ENCODE results near the gene ETV1.

The ETV1 gene

DNA sequence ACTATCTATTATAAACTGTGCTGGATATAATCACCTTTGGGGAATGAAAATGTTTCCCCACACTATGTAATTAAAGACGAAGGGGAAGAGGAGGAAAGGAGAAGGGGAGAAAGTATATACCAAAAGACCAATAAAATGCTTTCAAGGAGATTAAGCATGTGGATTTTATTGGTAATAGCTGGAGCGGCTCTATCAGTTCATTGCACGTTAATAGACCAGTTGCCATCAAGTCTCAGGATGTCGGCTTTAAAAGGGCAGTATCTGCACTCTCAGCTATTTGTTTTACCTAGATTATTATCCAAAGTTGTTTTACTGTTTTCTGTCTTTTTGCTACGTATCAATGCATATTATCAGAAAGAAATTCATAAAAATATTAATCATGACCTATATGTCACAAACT lies 9.0 kb downstream of the ETV1 start:
- TF ChIP-seq, protein P1, sequence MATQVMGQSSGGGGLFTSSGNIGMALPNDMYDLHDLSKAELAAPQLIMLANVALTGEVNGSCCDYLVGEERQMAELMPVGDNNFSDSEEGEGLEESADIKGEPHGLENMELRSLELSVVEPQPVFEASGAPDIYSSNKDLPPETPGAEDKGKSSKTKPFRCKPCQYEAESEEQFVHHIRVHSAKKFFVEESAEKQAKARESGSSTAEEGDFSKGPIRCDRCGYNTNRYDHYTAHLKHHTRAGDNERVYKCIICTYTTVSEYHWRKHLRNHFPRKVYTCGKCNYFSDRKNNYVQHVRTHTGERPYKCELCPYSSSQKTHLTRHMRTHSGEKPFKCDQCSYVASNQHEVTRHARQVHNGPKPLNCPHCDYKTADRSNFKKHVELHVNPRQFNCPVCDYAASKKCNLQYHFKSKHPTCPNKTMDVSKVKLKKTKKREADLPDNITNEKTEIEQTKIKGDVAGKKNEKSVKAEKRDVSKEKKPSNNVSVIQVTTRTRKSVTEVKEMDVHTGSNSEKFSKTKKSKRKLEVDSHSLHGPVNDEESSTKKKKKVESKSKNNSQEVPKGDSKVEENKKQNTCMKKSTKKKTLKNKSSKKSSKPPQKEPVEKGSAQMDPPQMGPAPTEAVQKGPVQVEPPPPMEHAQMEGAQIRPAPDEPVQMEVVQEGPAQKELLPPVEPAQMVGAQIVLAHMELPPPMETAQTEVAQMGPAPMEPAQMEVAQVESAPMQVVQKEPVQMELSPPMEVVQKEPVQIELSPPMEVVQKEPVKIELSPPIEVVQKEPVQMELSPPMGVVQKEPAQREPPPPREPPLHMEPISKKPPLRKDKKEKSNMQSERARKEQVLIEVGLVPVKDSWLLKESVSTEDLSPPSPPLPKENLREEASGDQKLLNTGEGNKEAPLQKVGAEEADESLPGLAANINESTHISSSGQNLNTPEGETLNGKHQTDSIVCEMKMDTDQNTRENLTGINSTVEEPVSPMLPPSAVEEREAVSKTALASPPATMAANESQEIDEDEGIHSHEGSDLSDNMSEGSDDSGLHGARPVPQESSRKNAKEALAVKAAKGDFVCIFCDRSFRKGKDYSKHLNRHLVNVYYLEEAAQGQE (IDR thresholded peaks at IDR 0.05; ENCODE audit: low read depth) = no peak
- TF ChIP-seq YY1 (IDR thresholded peaks at IDR 0.05; ENCODE audit: low read depth) (no peak), TEAD4 (IDR thresholded peaks at IDR 0.05) (no peak), TAF1 (IDR thresholded peaks at IDR 0.05; ENCODE audit: low read depth) (no peak), CREB1 (IDR thresholded peaks at IDR 0.05; ENCODE audit: low read depth) (no peak), EP300 (IDR thresholded peaks at IDR 0.05; ENCODE audit: borderline replicate concordance) (no peak), RAD21 (IDR thresholded peaks at IDR 0.05; ENCODE audit: low read depth) (no peak), FOXM1 (IDR thresholded peaks at IDR 0.05; ENCODE audit: borderline replicate concordance, low read depth) (no peak), ZBTB7A (IDR thresholded peaks at IDR 0.05; ENCODE audit: low read depth) (no peak), TCF12 (IDR thresholded peaks at IDR 0.05; ENCODE audit: low read depth) (no peak), EGR1 (IDR thresholded peaks at IDR 0.05) (no peak), NFIC (IDR thresholded peaks at IDR 0.05) (no peak), CEBPB (IDR thresholded peaks at IDR 0.05) (no peak)
- TF ChIP-seq, protein P2, sequence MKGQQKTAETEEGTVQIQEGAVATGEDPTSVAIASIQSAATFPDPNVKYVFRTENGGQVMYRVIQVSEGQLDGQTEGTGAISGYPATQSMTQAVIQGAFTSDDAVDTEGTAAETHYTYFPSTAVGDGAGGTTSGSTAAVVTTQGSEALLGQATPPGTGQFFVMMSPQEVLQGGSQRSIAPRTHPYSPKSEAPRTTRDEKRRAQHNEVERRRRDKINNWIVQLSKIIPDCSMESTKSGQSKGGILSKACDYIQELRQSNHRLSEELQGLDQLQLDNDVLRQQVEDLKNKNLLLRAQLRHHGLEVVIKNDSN (IDR thresholded peaks at IDR 0.05) = no peak
- TF ChIP-seq, protein P3, sequence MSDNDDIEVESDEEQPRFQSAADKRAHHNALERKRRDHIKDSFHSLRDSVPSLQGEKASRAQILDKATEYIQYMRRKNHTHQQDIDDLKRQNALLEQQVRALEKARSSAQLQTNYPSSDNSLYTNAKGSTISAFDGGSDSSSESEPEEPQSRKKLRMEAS (IDR thresholded peaks at IDR 0.05) = no peak

- TF ChIP-seq EP300 (IDR thresholded peaks at IDR 0.05; ENCODE audit: borderline replicate concordance) (no peak), CEBPB (IDR thresholded peaks at IDR 0.05) (no peak), NFIC (IDR thresholded peaks at IDR 0.05) (no peak), EGR1 (IDR thresholded peaks at IDR 0.05) (no peak), TEAD4 (IDR thresholded peaks at IDR 0.05) (no peak), RAD21 (IDR thresholded peaks at IDR 0.05; ENCODE audit: low read depth) (no peak), TCF12 (IDR thresholded peaks at IDR 0.05; ENCODE audit: low read depth) (no peak), CREB1 (IDR thresholded peaks at IDR 0.05; ENCODE audit: low read depth) (no peak), FOXM1 (IDR thresholded peaks at IDR 0.05; ENCODE audit: borderline replicate concordance, low read depth) (no peak), YY1 (IDR thresholded peaks at IDR 0.05; ENCODE audit: low read depth) (no peak), TAF1 (IDR thresholded peaks at IDR 0.05; ENCODE audit: low read depth) (no peak)
- TF ChIP-seq, protein P1 (IDR thresholded peaks at IDR 0.05; ENCODE audit: low read depth) = no peak
- TF ChIP-seq, protein P3 (IDR thresholded peaks at IDR 0.05) = no peak
- TF ChIP-seq, protein P2 (IDR thresholded peaks at IDR 0.05) = no peak
Observed at GRCh38 chr7:13979671-13980435, 9.6 kb downstream of the ETV1 start.

- TF ChIP-seq TCF12 (IDR thresholded peaks at IDR 0.05; ENCODE audit: low read depth) = no peak
- TF ChIP-seq YY1 (IDR thresholded peaks at IDR 0.05; ENCODE audit: low read depth) = no peak
- no peak for TF ChIP-seq EP300 (IDR thresholded peaks at IDR 0.05; ENCODE audit: borderline replicate concordance)
- TF ChIP-seq TAF1 (IDR thresholded peaks at IDR 0.05; ENCODE audit: low read depth) = no peak
- TF ChIP-seq, protein P1 (IDR thresholded peaks at IDR 0.05; ENCODE audit: low read depth) = no peak
- TF ChIP-seq, protein P2 (IDR thresholded peaks at IDR 0.05) = no peak
- TF ChIP-seq CREB1 (IDR thresholded peaks at IDR 0.05; ENCODE audit: low read depth) = no peak
- TF ChIP-seq EGR1 (IDR thresholded peaks at IDR 0.05) = no peak
- TF ChIP-seq NFIC (IDR thresholded peaks at IDR 0.05) = no peak
- TF ChIP-seq, protein P3 (IDR thresholded peaks at IDR 0.05) = no peak
- TF ChIP-seq TEAD4 (IDR thresholded peaks at IDR 0.05) = no peak
- TF ChIP-seq ZBTB7A (IDR thresholded peaks at IDR 0.05; ENCODE audit: low read depth) = no peak
- TF ChIP-seq RAD21 (IDR thresholded peaks at IDR 0.05; ENCODE audit: low read depth) = no peak
- no peak for TF ChIP-seq FOXM1 (IDR thresholded peaks at IDR 0.05; ENCODE audit: borderline replicate concordance, low read depth)
- TF ChIP-seq CEBPB (IDR thresholded peaks at IDR 0.05) = no peak
Observed at GRCh38 chr7:13976594-13976993, 12.9 kb downstream of the ETV1 start.
